Endothelial cell of coronary artery (primary cell): ENCODE results near the gene CNTF. TPM values are rescaled to one million over a fixed set of nuclear protein-coding genes. Genes with fewer than 3 reads are reported as not detected.

ENCODE experiments used
- total RNA-seq: library from RNA; depleted of rRNA; stranded (reverse); fragments of >200 nt; gene quantifications from 2 replicates; pipeline ENCODE4 v1.2.3, GENCODE V29; 2014

Gene CNTF, protein sequence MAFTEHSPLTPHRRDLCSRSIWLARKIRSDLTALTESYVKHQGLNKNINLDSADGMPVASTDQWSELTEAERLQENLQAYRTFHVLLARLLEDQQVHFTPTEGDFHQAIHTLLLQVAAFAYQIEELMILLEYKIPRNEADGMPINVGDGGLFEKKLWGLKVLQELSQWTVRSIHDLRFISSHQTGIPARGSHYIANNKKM
- 1.5 and 1.9 TPM in 2 replicates for total RNA-seq

GRCh38 chr11:58622344-58622743 is at the start of gene CNTF:
CNTF (plus strand) TSS chr11:58622665; CDS start chr11:58622753, 88 bp downstream.

DNA sequence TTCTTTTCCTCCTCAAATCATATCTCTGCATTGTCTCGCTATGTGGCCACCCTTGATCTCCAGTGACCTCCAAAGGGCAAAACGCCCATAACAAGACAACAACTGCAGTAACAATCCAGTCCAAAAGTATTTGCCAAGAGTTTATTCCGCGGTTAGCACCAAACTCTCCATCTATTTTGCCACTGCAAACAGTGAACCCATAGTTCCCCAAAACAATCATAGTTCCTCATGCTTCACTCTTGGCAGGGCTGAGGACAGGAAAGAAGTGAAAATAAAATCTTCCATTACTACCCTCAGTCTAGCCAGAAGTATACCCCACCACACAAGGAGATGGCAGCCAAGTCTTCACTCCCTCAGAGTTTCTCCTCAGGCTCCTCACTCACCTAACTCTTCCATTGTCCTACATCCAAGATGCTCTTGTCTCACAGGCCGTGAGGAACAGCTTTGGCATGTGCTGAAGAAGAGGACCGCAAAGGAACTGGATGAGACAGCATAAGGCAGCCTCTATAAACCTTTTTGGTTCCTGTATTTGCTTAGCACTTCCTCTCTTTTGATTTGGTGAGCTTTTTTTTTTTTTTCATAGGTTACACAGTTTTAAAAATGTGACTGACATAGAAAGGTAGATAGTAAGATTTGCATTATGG is 47.0 kb upstream of the CNTF start, which contains the start of gene LPXN:
LPXN (minus strand) TSS at position 480 of the 644 bp plus-strand sequence; CDS start at position 396, 84 bp downstream.

GRCh38 chr11:58578635-58579191 is 43.8 kb upstream of the CNTF start, which contains the start of gene ZFP91:
ZFP91 (plus strand) TSS chr11:58579063; CDS start chr11:58579282, 219 bp downstream.

Other genes starting within 250 kb of the CNTF start
- not detected in 2 replicates for gene OR5B3, start 215.8 kb upstream of the CNTF start, total RNA-seq
- not detected in 2 replicates for gene OR5B2, start 194.5 kb upstream of the CNTF start, total RNA-seq
- not detected in 2 replicates for gene OR5B12, start 180.4 kb upstream of the CNTF start, total RNA-seq
- gene OR5B21, start 114.6 kb upstream of the CNTF start, total RNA-seq: not detected in 2 replicates
- 6.9 and 9.7 TPM in 2 replicates for gene LPXN, start 46.8 kb upstream of the CNTF start, total RNA-seq
- gene ZFP91, start 43.6 kb upstream of the CNTF start, total RNA-seq: 39.6 and 40.9 TPM in 2 replicates
- gene GLYAT, start 109.3 kb downstream of the CNTF start, total RNA-seq: not detected in 2 replicates
- gene GLYATL2, start 222.0 kb downstream of the CNTF start, total RNA-seq: not detected in 2 replicates